ENCODE results near the gene OR2A1.
"Not testable (repeated sequence)": the region's sequence is repeated elsewhere in the genome, so short reads cannot be mapped to it uniquely, and the experiment has no call there.

- not testable (repeated sequence) for TF ChIP-seq EP300 (IDR thresholded peaks at IDR 0.05; ENCODE audit: borderline replicate concordance in 1 of 2, low read depth in 2 of 2, low read length in 2 of 2); CTCF (IDR thresholded peaks at IDR 0.05; ENCODE audit: control extremely low read depth in 1 of 3, insufficient read depth in 1 of 3, low read depth in 1 of 3, low read length in 3 of 3); SP1 (IDR thresholded peaks at IDR 0.05; ENCODE audit: low read depth, low read length); SIN3A (conservative IDR thresholded peaks at IDR 0.05 in 1 of 2, IDR thresholded peaks at IDR 0.05 in 1 of 2; ENCODE audit: low read depth in 1 of 2, low read length in 2 of 2); POLR2AphosphoS5 (IDR thresholded peaks at IDR 0.05; ENCODE audit: low read depth, low read length); CBX5 (IDR thresholded peaks at IDR 0.05; ENCODE audit: low read depth, low read length); POLR2A (IDR thresholded peaks at IDR 0.05; ENCODE audit: control extremely low read depth in 1 of 2, low read depth in 2 of 2, low read length in 2 of 2)
Observed at GRCh38 chr7:144281981-144282380, 30.2 kb upstream of the OR2A1 start.
